Posterior cingulate gyrus (tissue), 11 donors: ENCODE measurements around the gene RPS16.
"Not testable (repeated sequence)": the region's sequence is repeated elsewhere in the genome, so short reads cannot be mapped to it uniquely, and the experiment has no call there.

Experiments used
- DNase-seq, 10 donors: peaks; one replicate each; pipeline versions ENCODE4 v3.0.0 to v3.0.0-alpha.2; 2020 to 2021; ENCODE audit warnings: mixed read lengths in 3 of 10
- intact Hi-C: fragments of 100-400 bp; cut with DNase I; formaldehyde crosslinking; loops from one replicate; pipeline ENCODE4 v1.15.1; 2023

The RPS16 gene

DNA sequence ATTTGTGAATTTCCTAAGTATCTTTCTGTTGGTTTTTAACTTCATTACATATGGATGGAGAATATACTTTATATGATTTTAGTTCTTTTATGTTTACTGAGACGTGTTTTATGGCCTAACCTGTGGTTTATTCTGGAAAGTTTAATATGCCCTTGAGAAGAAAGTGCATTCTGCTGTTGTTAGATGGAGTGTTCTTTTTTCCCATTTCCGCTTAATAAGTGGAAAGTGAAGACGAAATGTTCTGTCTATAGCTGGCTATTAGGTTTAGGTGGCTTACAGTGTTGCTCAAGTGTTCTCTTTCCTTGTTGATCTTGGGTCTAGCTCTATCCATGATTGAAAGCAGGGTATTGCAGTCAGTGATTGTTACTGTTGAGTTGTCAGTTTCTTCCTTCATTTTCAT, 27.7 kb upstream of the RPS16 start:
- DNase-seq = no peak
- intact Hi-C loops = no loop called here

DNA sequence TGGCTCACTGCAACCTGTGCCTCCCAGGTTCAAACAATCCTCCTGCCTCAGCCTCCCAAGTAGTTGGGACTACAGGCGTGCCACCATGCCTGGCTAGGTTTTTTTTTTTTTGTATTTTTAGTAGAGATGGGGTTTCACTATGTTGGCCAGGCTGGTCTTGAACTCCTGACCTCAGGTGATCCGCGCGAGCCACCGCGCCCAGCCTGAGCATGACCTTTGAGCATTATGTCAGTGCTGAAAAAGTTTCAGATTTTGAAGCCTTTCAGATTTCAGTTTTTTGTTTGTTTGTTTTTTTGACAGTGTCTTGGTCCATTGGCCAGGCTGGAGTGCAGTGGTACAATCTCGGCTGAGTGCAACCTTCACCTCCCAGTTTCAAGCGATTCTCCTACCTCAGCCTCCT, 15.5 kb upstream of the RPS16 start:
- intact Hi-C loops, DNase-seq: not testable (repeated sequence)

DNA sequence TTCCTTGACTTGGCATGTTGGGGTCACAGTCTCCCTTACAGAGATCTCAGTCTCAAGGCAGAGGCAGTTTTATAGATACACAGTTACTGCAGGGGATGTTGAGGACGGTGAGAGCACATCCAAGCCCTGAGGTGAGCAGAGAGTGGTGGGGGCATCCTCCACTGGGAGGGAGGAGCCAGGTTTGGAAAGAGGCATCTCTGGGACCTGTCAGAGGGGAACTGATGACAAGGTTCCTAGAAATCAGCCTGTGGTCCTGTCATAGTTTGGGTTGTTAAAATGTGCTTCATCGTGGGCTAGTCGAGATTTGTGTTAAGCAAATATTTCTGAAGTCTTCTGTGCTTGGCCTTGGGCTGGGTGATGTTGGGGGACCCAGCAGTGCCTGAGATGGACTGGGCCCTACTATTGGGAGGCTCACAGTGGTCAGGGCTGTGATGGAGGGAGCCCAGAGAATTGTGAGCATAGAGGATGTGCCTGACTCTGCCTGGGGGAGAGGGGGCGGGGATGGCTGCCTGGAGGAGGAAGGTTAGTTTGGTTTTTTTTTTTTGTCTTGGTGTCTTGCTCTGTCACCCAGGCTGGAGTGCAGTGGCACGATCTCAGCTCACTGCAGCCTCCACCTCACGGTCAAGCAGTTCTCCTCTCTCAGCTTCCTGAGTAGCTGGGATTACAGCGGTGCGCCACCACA, 13.5 kb upstream of the RPS16 start:
- DNase-seq = no peak
- intact Hi-C loops = loop anchor here (5.0 kb wide), 1 partner anchor 33 kb away; the partner anchor contains the start of gene TIMM50

DNA sequence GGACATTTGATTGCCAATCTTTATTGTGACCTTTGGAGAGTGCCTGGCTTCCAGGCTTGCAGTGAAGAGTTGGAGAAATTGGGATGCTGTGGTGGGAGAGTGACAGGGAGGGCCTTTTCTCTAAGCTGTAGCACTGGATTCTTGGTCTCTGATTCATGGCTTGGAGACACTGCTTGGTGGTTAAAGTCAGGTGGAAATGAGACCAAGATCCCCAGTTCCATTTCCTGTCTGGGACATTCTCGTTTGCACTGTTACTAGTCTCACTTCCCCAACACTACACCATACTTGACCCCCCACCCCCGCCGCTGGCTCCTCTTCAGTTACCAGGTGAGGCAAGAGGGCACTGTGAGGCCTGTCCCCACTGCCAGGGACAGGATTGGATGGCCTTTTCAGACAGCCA, 12.5 kb upstream of the RPS16 start:
- no peak for DNase-seq
- intact Hi-C loops = loop anchor here (5.0 kb wide), 1 partner anchor 34 kb away; the partner anchor contains the start of gene TIMM50

DNA sequence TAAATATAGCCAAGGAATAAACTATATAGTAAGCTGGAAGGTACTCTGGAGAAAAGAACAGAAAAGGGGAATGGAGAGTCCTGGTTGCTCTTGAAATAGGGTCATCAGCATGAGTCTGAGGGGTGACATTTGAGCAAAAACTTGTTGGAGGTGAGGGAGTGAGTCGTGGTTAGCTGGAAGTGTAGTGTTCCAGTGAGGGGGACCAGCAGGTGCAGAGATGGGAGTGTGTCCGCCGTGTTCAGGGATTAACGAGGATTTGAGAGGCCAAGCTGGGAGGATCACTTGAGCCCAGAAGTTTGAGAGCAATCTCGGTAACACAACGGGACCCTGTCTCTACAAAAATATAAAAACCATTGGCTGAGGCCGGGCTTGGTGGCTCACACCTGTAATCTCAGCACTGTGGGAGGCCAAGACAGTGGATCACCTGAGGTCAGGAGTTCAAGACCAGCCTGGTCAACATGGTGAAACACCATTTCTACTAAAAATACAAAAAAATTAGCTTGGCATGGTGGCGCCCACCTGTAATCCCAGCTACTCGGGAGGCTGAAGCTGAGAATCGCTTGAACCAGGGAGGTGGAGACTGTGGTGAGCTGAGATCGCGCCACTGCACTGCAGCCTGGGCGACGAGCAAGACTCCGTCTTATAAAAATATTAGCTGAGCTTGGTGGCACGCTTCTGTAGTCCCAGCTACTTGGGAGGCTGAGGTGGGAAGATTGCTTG, 10.8 kb upstream of the RPS16 start:
- no peak for DNase-seq
- intact Hi-C loops = loop anchor here (5.0 kb wide), 1 partner anchor 36 kb away; the partner anchor contains the start of gene TIMM50

DNA sequence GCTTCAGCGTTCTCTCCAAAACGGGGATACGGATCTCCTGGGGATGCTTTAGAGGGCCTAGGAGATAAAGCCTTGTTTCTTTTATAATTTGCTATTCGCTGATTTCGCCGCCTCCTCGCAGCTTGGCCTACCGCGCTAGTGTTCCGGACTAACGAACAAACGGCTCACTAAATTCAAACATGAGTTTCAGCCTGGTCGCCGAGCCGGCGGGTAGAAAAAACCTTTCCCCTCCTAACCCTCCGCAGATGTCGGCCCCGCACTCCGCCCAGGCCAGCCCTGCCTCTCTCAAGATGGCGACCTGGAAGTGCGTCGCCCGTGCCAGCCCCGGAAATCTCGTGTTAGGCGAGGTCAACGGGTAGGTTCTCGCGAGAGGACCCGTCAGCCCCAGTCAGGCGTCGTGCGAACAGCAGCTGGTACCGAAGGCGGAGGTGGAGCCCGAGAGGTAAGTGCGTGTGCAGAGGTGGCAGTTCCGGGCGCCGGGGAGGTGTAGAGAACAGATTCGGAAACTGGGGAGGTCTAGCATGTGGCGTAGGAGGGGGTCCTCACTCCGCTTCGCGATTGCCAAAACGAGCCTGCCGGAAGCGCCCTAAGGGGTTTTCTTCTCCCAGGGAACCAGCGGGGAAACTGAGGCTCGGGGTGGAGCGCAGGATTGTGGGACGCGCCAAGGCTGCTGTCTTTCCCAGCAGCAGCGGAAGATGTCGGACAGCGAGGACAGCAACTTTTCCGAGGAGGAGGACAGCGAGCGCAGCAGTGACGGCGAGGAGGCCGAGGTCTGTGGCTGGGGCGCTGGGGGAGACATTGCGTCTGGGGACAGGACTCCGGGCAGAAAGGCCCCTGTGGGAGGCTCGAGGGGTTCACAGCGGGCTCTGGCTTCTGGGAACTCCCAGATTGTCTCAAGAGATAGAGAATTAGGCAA, 9.7 kb upstream of the RPS16 start, which contains the start of gene SUPT5H:
Gene SUPT5H (plus strand): TSS at position 387 of the 916 bp plus-strand sequence. CDS start 309 bp downstream, at position 696.
- intact Hi-C loops = loop anchor here (1.0 to 5.0 kb wide), 2 partner anchors 9 to 37 kb away; partner anchors contain the start of gene TIMM50
- peak; percentile 91 to 99 (median 95) for DNase-seq

DNA sequence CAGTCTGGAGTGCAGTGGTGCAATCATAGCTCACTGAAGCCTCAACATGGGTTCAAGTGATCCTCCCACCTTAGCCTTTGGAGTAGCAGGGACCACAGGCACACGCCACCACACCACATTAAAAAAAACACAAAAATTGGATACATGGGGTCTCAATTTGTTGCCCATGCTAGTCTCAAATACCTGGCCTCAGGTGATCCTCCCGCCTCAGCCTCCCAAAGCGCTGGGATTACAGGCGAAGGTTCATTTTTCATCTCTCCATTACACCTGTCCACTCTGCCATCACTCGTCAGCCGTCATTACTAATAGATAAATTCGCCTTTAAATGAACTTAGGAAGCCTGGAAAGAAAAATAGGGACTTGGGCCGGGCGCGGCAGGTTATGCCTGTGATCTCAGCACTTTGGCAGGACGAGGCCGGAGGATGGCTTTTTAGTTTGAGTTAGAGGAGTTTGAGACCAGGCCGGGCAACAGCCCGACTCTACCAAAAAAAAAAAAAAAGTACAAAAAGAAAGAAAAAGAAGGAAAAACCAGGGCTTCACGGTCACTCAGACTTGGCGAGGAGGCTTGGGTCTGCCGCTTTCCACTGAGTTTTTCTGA, 8.9 kb upstream of the RPS16 start:
- DNase-seq = no peak

DNA sequence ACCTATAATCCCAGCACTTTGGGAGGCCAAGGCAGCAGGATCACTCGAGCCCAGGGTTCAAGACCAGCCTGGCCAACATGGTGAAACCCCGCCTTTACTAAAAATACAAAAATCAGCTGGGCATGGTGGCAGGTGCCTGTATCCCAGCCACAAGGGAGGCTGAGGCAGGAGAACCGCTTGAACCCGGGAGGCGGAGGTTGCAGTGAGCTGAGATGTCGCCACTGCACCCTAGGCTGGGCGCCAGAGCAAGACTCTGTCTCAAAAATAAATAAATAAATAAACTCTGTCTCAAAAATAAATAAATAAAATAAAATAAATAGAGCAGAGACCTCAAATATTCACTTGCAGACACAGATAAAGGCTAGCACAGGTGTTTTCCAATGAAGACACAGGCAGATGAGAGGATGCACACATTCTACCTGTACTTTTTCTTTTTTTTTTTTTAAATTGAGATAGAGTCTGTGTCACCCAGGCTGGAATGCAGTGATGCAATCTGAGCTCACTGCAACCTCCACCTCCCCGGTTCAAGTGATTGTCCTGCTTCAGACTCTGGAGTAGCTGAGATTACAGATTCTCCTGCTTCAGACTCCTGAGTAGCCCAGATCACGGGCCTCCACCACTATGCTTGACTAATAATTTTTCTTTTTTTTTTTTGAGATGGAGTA, 2.7 kb upstream of the RPS16 start:
- intact Hi-C loops = no loop called here
- peak in 1 of 10 donors; percentile 44 for DNase-seq

More for the DNA sequence above, 8.9 kb upstream of the RPS16 start:
- intact Hi-C loops = loop anchor here (1.0 to 5.0 kb wide), 3 partner anchors 8 to 88 kb away; partner anchors contain the start of genes EID2B and TIMM50

DNA sequence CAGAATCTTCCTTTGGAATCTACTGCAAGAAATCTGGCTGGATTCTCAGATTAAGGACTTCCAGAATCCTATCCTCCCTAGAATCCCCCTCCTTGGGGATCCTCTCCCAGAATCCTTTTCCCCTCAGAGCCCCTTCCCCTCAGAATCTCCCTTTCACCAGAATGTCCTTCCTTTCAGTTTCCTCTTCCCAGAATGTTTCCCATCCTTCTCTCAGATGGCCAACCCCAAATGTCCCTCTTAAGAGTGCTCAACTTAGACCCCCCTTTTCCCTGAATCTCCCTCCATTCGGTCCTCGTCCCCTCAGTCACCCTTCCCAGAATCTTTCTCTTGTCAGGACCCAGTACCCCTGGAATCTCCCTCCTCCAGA, 584 bp upstream of the RPS16 start:
- DNase-seq = no peak
- intact Hi-C loops = loop anchor here (1.0 kb wide), 1 partner anchor 9 kb away; the partner anchor contains the start of gene SUPT5H

DNA sequence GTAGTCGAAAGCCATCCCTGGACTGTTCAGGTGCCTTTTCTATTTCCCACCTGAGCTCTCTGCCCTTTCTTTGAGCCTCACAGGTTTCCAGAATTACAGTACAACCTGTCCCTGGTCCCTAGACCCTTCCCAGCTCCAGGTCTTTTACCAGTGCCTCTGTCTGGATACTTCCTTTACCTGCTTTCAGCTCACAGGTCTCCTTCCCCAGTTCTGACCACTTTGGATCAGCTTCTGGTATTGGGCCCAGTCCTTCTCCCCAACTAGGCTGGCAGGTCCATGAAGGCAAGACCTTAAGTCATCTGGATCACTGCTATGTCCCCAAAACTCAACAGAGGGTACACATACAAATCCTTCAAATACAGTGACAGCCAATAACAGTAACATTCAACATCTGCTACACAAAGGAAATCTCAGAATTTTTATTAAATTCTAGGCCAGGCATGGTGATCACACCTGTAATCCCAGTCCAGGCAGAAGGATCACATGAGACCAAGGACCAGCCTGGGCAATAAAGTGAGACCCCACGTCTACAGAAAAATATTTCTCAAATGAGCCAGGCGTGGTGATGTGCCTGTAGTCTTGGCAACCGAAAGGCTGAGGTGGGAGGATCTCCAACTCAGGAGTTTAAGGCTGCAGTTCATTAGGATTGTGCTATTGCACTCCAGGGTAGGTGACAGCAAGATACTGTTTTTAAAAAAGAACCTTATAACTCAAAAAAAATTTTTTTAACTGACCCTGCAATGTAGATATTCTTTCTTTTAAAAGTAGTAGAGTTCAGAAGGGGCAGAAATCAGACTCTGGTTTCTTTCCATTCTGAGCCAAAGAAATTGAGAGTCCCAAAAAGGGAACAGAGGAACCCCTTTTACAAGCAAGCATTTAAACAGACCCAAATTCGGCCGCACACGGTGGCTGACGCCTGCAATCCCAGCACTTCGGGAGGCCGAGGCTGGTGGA, 1.3 kb downstream of the RPS16 start:
- no peak for DNase-seq
- intact Hi-C loops = no loop called here

DNA sequence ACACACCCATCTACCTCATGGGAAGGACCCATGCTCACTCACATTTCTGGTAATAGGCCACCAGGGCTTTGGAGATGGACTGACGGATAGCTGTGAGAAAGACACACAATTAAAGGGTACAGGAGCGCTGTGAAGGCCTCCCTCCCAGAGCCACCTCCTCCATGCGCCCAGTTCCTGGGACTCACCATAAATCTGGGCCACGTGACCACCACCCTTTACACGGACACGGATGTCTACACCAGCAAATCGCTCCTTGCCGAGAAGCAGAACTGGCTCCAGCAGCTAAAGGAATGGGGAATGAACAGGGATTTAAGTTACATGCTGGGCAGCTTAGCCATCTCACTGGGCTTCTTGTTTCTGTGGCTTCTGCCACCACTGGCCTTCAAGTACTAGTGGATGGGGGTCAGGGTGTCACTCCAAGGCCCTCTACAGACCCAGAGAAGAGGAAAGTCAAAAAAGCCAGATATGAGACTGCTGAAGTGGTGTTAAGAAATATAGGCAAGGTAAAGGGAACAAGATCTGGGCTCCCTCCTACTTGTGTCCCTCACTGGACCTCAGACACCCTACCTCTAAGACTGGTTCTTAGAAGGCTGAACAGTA, 2.2 kb downstream of the RPS16 start:
- intact Hi-C loops = no loop called here
- DNase-seq = peak in 1 of 10 donors; percentile 21

DNA sequence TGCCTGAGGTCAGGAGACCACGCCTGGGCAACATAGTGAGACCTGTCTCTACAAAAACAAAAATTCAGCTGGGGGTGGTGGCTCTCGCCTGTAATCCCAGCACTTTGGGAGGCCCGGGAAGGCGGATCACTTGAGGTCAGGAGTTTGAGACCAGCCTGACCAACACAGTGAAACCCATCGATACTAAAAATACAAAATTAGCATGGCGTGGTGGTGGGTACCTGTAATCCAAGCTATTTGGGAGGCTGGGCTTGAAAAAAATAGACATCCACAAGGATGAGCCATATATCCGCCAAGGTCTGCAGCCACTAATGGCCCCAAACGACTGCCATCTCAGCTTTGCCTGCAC, 3.1 kb downstream of the RPS16 start:
- intact Hi-C loops = no loop called here
- no peak for DNase-seq

DNA sequence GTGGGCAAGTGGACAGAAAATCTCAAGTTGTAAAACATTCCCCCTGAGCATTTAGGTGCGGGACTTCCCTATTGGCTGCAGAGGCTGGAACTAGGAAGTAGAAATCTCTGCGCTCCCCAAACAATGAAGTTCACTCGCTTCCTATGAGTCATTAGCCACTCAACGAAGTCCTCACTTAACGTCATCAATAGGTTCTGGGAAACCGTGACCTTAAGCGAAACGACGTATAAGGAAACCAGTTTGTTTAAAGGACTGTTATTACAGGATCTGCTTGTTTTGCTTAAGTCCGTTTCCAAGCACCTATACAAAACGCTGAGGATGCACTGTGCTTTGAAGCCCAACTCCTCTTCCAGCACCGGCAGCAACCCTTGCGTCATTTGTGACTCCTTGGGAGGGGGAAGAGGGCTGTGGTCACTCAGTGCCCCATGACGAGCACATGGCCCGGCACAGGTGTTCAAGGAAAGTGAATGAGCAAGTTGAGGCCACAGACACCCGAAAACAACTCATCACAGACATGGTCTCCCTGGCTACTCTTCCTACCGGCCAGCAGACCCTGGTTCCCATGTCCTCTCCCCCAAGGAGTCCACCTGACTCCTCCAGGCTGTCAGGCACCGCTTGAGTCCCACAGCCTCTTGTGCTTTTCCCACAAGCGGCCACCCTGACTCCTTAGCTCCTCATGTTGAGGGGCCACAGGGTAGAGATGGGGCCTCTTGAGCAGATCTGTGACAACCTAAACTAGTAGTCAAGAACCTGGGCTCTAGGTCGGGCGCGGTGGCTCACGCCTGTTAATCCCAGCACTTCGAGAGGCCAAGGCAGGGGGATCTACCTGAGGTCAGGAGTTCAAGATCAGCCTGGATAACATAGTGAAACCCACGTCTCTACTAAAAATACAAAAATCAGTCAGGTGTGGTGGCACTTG, 4.8 kb downstream of the RPS16 start:
- peak in 2 of 10 donors; percentile 49 to 53 for DNase-seq
- intact Hi-C loops = no loop called here

DNA sequence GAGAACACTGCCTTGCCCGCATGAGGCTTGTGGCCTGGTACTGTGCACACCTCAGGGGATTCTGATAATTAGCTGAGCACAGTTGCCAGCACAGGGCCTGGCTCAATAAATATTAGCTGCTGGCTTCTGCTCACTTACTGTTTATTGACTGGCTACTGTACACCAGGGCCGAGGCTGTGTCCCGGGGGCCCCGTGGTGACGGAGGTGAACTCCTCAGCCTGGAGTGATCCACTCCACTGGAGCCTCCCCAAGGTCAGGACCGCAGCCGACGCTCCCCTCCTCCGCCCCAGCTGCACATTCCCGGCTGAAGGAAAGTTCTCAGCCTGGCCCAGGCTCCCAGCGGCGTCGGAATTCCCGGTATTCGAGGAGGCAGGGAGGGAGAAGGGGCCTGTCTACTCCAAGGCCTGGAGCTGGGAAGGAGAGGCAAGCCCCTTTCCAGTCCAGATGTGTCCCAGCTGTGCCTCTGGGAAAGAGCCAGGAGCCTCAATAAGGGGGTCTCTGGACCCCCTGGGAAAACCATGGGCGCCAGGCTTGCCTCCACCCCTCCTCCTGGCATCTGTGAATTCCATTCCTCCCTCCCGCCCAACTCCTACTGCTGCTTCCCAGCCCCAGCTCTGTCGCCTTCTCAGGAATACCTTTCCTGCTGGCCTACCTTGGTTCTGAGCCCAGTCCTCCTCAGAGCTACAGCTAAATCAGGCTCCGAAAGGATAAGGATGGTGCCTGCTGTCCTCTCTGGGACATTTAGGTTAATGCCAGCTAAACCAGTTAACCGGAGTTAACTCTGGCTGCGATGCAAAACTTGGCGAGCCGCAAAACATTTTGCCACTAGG, 7.3 kb downstream of the RPS16 start:
- DNase-seq = peak in 1 of 10 donors; percentile 60
- intact Hi-C loops = no loop called here

DNA sequence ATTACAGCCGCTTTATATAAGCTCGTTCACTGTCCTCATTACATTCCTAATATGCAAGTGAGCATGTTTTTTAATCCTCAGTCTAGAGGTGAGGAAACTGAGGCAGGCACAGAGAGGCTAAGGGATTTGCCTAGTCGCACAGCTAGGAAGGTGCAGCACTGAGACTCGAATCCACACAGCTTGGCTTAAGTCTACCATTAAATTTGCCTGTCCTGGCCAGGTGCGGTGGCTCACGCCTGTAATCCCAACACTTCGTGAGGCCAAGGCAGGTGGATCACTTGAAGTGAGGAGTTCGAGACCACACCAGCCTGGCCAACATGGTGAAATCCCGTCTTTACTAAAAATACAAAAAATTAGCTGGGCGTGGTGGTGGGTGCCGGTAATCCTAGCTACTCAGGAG, 8.0 kb downstream of the RPS16 start:
- peak in 1 of 10 donors; percentile 35 for DNase-seq
- intact Hi-C loops = no loop called here

DNA sequence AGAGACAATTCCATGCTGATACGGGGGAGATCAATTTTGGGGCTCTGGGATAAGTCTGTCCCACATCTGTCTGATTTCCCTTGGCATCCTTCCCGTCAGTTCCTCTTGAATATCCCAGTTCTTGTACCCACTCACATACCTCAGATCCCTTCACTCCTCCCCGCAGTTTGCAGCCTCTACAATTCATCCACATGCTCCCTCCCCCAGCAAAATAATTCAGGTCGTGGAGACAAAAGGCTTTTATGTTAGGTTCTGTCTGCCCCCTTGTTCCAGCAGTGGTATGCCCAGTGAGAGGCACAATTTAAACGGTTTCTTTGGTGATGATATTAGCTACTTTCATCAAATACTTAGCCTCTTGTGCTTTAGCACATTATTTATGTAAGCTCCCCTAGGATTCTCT, 9.6 kb downstream of the RPS16 start:
- no peak for DNase-seq
- intact Hi-C loops = no loop called here
